ENCODE measurements around the gene HPSE2.

DNA sequence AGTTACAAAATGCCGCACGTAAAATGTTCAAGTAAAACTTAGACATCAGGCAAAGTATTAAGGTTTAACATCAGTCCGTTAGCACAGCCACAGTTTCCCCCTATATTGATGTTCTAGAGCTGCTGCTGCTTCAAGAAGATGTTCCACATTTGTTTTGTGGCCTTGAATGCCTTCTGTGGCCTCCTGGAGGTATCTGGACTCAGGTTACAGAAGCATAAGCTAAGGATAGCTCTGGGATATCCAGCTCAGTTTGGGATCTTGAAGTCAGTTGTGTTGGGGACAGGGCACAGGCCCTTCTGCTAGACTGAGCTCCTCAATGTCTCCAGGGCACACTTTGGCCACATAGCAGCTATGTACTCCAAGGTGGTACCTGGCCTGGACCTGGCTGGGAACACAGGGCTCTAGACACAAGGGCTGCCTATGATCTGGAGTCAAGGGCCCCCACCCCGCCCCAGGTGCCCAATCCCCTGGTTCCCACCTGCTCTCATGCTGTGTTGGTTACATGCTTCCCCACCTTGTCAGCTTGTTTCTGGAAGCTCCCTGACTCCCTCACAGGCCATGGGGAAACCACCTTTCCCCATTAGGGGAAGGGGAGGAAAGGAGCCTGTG, 825.4 kb downstream of the HPSE2 start:
- TF ChIP-seq, protein P1, sequence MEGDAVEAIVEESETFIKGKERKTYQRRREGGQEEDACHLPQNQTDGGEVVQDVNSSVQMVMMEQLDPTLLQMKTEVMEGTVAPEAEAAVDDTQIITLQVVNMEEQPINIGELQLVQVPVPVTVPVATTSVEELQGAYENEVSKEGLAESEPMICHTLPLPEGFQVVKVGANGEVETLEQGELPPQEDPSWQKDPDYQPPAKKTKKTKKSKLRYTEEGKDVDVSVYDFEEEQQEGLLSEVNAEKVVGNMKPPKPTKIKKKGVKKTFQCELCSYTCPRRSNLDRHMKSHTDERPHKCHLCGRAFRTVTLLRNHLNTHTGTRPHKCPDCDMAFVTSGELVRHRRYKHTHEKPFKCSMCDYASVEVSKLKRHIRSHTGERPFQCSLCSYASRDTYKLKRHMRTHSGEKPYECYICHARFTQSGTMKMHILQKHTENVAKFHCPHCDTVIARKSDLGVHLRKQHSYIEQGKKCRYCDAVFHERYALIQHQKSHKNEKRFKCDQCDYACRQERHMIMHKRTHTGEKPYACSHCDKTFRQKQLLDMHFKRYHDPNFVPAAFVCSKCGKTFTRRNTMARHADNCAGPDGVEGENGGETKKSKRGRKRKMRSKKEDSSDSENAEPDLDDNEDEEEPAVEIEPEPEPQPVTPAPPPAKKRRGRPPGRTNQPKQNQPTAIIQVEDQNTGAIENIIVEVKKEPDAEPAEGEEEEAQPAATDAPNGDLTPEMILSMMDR (IDR thresholded peaks at IDR 0.05; ENCODE audit: insufficient read depth, low read length, poor library complexity, severe bottlenecking): no peak
- TF ChIP-seq EZH2phosphoT487 (conservative IDR thresholded peaks at IDR 0.05; ENCODE audit: low read length): no peak
